ENCODE results near the gene B3GAT1.

B3GAT1 gene

GRCh38 chr11:134331354-134332188 lies 80.5 kb downstream of the B3GAT1 start, which contains the start of gene GLB1L2:
GLB1L2 (plus strand) TSS chr11:134331988; CDS start chr11:134332062, 74 bp downstream.
- DNase-seq = peak; percentile 79 to 80

- DNase-seq = no peak
These were observed 81.3 kb downstream of the B3GAT1 start for GRCh38 chr11:134330611-134331353.

Data from stimulated activated CD4-positive, alpha-beta T cell treated with anti-CD3 and anti-CD28 coated beads, Interleukin-4, amount 100 ng/mL, for 4 hours (primary cell).